GM23248 (cell line): ENCODE data around the gene FAM131A. TPM values are rescaled to one million over a fixed set of nuclear protein-coding genes. Genes with fewer than 3 reads are reported as not detected.

ENCODE experiments used
- DNase-seq: peaks from one replicate; pipeline ENCODE4 v3.0.0-alpha.2; 2015
- H2AFZ ChIP-seq: fragments of 200-600 bp; sonication (generic); 2 replicates; pipeline ENCODE4 v1.6.1; 2016; ENCODE audit warnings: antibody characterized with exemption
- H3F3A ChIP-seq: fragments of 200-600 bp; sonication (generic); 2 replicates; pipeline ENCODE4 v1.6.1; 2016; ENCODE audit warnings: mild to moderate bottlenecking, antibody characterized with exemption, mixed run types; ENCODE audit not compliant: insufficient read depth
- H3K27ac ChIP-seq: fragments of 200-600 bp; sonication (generic); 2 replicates; pipeline ENCODE4 v1.5.1; 2016; ENCODE audit warnings: mild to moderate bottlenecking
- H3K27me3 ChIP-seq: fragments of 200-600 bp; sonication (generic); replicated peaks from 2 replicates; pipeline ENCODE4 v1.6.1; 2016; ENCODE audit warnings: mild to moderate bottlenecking; ENCODE audit not compliant: insufficient read depth
- H3K36me3 ChIP-seq: fragments of 200-600 bp; sonication (generic); 2 replicates; pipeline ENCODE4 v1.6.1; 2016; ENCODE audit warnings: low read depth, mild to moderate bottlenecking
- H3K4me1 ChIP-seq: fragments of 200-600 bp; sonication (generic); 2 replicates; pipeline ENCODE4 v1.6.1; 2016; ENCODE audit warnings: mild to moderate bottlenecking; ENCODE audit not compliant: insufficient read depth
- H3K4me2 ChIP-seq: fragments of 200-600 bp; sonication (generic); one replicate; pipeline ENCODE4 v1.6.1; 2016; ENCODE audit warnings: mild to moderate bottlenecking; ENCODE audit not compliant: unreplicated experiment
- H3K4me3 ChIP-seq: fragments of 200-600 bp; sonication (generic); 2 replicates; pipeline ENCODE4 v1.5.1; 2016; ENCODE audit warnings: mild to moderate bottlenecking
- H3K79me2 ChIP-seq: fragments of 200-600 bp; sonication (generic); 2 replicates; pipeline ENCODE4 v1.6.1; 2016; ENCODE audit warnings: mild to moderate bottlenecking; ENCODE audit not compliant: insufficient read depth
- H3K9ac ChIP-seq: fragments of 200-600 bp; sonication (generic); 2 replicates; pipeline ENCODE4 v1.6.1; 2016; ENCODE audit warnings: mild to moderate bottlenecking
- H3K9me2 ChIP-seq: fragments of 200-600 bp; sonication (generic); 2 replicates; pipeline ENCODE4 v1.6.1; 2016; ENCODE audit warnings: mixed run types, mild to moderate bottlenecking, moderate library complexity; ENCODE audit not compliant: insufficient read depth
- H3K9me3 ChIP-seq: fragments of 200-600 bp; sonication (generic); one replicate; pipeline ENCODE4 v1.6.1; 2017; ENCODE audit warnings: low read depth
- H4K20me1 ChIP-seq: fragments of 200-600 bp; sonication (generic); 2 replicates; pipeline ENCODE4 v1.6.0; 2016; ENCODE audit not compliant: insufficient read depth
- EZH2 ChIP-seq: fragments of 200-600 bp; sonication (generic); IDR thresholded peaks from 2 replicates; pipeline ENCODE4 v1.6.1; 2018; ENCODE audit warnings: antibody characterized with exemption, mild to moderate bottlenecking; ENCODE audit not compliant: insufficient read depth, poor library complexity, severe bottlenecking
- EZH2phosphoT487 ChIP-seq: fragments of 200-600 bp; sonication (generic); IDR thresholded peaks from 2 replicates; pipeline ENCODE4 v1.6.1; 2018; ENCODE audit warnings: antibody characterized with exemption, moderate library complexity, mild to moderate bottlenecking, low read depth; ENCODE audit not compliant: insufficient read depth
- WGBS, 2 experiments: methylation state at CpG; one replicate each; pipeline ENCODE4 v1.1.6; 2015 to 2017; ENCODE audit warnings: low lambda C conversion rate in 2 of 2, low coverage in 1 of 2; ENCODE audit errors: missing lambda C conversion rate in 2 of 2; 5-methylcytosine and 5-hydroxymethylcytosine counted together
- in situ Hi-C: fragments of 300-500 bp; cut with MboI; formaldehyde crosslinking; loops from 2 replicates; pipeline ENCODE4 v1.15.0; 2020
- polyA plus RNA-seq: library from polyadenylated mRNA; unstranded; fragments of >200 nt; fragmentation: Nextera tagmentation; extraction: Ambion mirVana; gene quantifications from 2 replicates; pipeline ENCODE4 v1.2.1, GENCODE V29; 2016
- total RNA-seq: library from RNA; depleted of rRNA; stranded (reverse); fragments of >200 nt; shearing (Covaris generic); gene quantifications from 2 replicates; pipeline ENCODE4 v1.2.3, GENCODE V29; 2014

Gene FAM131A
- total and polyA plus RNA-seq, 2 experiments from 2014 or later, result 7.0 to 24.5 TPM

GRCh38 chr3:184384856-184385422 is 47.5 kb downstream of the FAM131A start:
- DNase-seq, result no peak
- H4K20me1 ChIP-seq, result no peaks in the 10 kb centered on the region
- no peaks in the 10 kb centered on the region for H3K36me3 ChIP-seq
- no peak overlapping the region for H2AFZ ChIP-seq
- H3K9ac ChIP-seq, result no peak overlapping the region
- no peaks in the 10 kb centered on the region for H3K9me2 ChIP-seq
- H3K4me3 ChIP-seq, result no peak overlapping the region
- in situ Hi-C loops, result no loop called here
- WGBS, 2 experiments, result 89 to 92% methylated on average over 8 of the region's 8 CpGs
- H3K79me2 ChIP-seq, result no peaks in the 10 kb centered on the region
- H3K27ac ChIP-seq, result no peak overlapping the region
- no peaks in the 10 kb centered on the region for H3K9me3 ChIP-seq
- H3F3A ChIP-seq, result no peaks in the 10 kb centered on the region
- H3K4me2 ChIP-seq, result no peak overlapping the region
- TF ChIP-seq EZH2phosphoT487, result no peak
- TF ChIP-seq EZH2, result no peak
- peaks cover 22% of the 10 kb centered on the region for H3K27me3 ChIP-seq
- H3K4me1 ChIP-seq, result no peaks in the 10 kb centered on the region

GRCh38 chr3:184386047-184386806 is 48.8 kb downstream of the FAM131A start:
- Histone ChIP-seq H2AFZ (no peak overlapping the region), H3K4me3 (no peak overlapping the region), H3F3A (no peaks in the 10 kb centered on the region), H3K79me2 (no peaks in the 10 kb centered on the region), H3K36me3 (no peaks in the 10 kb centered on the region), H3K9ac (no peak overlapping the region), H3K9me2 (no peaks in the 10 kb centered on the region), H3K4me1 (no peaks in the 10 kb centered on the region), H3K27ac (no peak overlapping the region), H4K20me1 (no peaks in the 10 kb centered on the region), H3K27me3 (peaks cover 15% of the 10 kb centered on the region; the same call in 1 of the 2 replicates), H3K9me3 (no peaks in the 10 kb centered on the region), H3K4me2 (no peak overlapping the region)
- WGBS, 2 experiments, result 75 to 79% methylated on average over 29 to 30 of the region's 37 CpGs
- no peak for DNase-seq
- in situ Hi-C loops, result no loop called here
- no peak for TF ChIP-seq EZH2phosphoT487

GRCh38 chr3:184387174-184387714 is 49.8 kb downstream of the FAM131A start:
- no peak overlapping the region for H3K9ac ChIP-seq
- TF ChIP-seq EZH2 (no peak), EZH2phosphoT487 (no peak)
- no peaks in the 10 kb centered on the region for H3F3A ChIP-seq
- H3K9me2 ChIP-seq, result no peaks in the 10 kb centered on the region
- peaks cover 5% of the 10 kb centered on the region; the same call in 1 of the 2 replicates for H3K27me3 ChIP-seq
- WGBS, 2 experiments, result 88 to 92% methylated on average over 12 of the region's 12 CpGs
- H3K4me1 ChIP-seq, result no peaks in the 10 kb centered on the region
- no peak overlapping the region for H2AFZ ChIP-seq
- H3K36me3 ChIP-seq, result no peaks in the 10 kb centered on the region
- H3K9me3 ChIP-seq, result no peaks in the 10 kb centered on the region
- H3K4me3 ChIP-seq, result no peak overlapping the region
- H4K20me1 ChIP-seq, result no peaks in the 10 kb centered on the region
- no peak overlapping the region for H3K4me2 ChIP-seq
- in situ Hi-C loops, result no loop called here
- no peaks in the 10 kb centered on the region for H3K79me2 ChIP-seq
- no peak overlapping the region for H3K27ac ChIP-seq
- no peak for DNase-seq

GRCh38 chr3:184388164-184388935 is 51.0 kb downstream of the FAM131A start:
- Histone ChIP-seq H2AFZ (no peak overlapping the region), H3K79me2 (no peaks in the 10 kb centered on the region), H3F3A (no peaks in the 10 kb centered on the region), H3K4me2 (no peak overlapping the region), H3K9me3 (no peaks in the 10 kb centered on the region), H3K36me3 (no peaks in the 10 kb centered on the region), H3K4me1 (no peaks in the 10 kb centered on the region), H3K27me3 (no peaks in the 10 kb centered on the region), H3K4me3 (no peak overlapping the region), H3K9ac (no peak overlapping the region), H3K9me2 (no peaks in the 10 kb centered on the region), H3K27ac (no peak overlapping the region), H4K20me1 (no peaks in the 10 kb centered on the region)
- no peak for TF ChIP-seq EZH2
- no peak for TF ChIP-seq EZH2phosphoT487
- no peak for DNase-seq
- WGBS, 2 experiments, result 70 to 76% methylated on average over 8 of the region's 8 CpGs
- in situ Hi-C loops, result no loop called here
